ENCODE data around the gene RCBTB1.
"Not testable (repeated sequence)": the region's sequence is repeated elsewhere in the genome, so short reads cannot be mapped to it uniquely, and the experiment has no call there.

Gene RCBTB1

GRCh38 chr13:49604570-49604969 is 19.2 kb upstream of the RCBTB1 start:
- DNase-seq (ENCODE audit: low read depth in 2 of 2): no peak

DNA sequence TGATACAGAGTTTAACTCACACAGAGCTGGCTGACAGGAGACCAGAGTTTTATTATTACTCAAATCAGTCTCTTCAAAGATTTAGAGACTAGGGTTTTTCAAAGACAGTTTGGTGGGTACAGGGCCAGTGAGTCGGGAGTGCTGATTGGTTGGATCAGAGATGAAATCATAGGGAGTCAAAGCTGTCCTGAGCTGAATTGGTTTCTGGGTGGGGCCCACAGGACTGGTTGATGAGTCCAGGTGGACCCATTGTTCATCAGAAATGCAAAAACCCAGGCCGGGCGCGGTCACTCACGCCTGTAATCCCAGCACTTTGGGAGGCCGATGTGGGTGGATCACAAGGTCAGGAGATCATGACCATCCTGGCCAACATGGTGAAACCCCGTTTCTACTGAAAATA is 17.3 kb upstream of the RCBTB1 start:
- DNase-seq (ENCODE audit: low read depth in 2 of 2): not testable (repeated sequence)

- no peak for DNase-seq (ENCODE audit: low read depth in 2 of 2)
Observed at GRCh38 chr13:49602005-49602404, 16.6 kb upstream of the RCBTB1 start.

DNA sequence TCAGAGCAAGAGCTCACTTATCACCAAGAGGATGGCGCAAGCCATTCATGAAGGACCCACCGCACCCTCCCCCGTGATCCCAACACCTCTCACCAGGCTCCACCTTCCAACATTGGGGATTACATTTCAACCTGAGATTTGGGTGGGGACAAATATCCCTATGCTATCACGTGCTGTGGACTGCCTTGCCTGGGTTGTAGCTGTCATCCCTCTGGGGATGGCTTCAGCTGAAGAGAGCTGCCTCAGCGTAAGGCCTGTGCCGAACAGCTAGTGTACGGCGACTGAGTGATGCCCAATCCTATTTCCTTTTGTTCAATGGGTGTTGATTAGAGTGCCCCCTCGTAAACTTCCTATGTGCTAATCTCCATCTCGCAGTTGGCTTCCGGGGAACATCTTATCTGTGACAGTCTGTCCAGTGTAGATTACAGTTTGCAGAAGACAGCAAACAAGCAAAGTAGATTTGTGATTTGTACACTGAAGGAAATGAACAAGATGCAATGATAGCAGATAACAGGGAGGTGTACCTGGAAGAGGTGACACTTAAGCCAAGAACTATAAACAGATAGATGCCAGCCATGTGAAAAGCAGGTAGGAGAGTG is 11.8 kb upstream of the RCBTB1 start:
- DNase-seq (ENCODE audit: low read depth in 2 of 2): no peak

GRCh38 chr13:49596221-49596620 is 10.9 kb upstream of the RCBTB1 start:
- no peak for DNase-seq (ENCODE audit: low read depth in 2 of 2)

DNA sequence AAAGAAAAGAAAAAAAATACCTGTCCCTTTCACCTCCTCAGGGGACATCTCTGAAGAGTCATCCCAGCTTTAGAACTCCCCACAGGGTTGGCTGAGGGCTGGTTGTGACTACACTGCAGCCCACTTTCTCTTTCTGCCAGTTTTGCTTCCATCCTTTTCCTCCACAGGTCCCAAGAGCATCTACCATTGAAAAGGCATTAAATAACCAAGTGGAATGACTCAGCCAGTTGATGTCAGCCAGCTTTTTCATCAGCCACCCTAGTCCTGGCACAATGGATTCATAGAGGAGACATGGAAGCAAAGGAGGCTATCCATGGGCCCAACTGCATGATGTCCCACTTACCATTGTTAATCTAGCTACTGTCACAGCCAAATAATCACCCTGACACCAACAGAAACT is 9.2 kb upstream of the RCBTB1 start:
- no peak for DNase-seq (ENCODE audit: low read depth in 2 of 2)

DNA sequence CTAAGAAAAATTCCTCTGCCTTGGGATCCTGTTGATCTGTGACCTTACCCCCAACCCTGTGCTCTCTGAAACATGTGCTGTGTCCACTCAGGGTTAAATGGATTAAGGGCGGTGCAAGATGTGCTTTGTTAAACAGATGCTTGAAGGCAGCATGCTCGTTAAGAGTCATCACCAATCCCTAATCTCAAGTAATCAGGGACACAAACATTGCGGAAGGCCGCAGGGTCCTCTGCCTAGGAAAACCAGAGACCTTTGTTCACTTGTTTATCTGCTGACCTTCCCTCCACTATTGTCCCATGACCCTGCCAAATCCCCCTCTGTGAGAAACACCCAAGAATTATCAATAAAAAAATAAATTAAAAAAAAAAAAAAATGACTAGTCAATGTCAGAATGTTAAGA is 8.5 kb upstream of the RCBTB1 start:
- DNase-seq (ENCODE audit: low read depth in 2 of 2): not testable (repeated sequence)

GRCh38 chr13:49590714-49591113 is 5.4 kb upstream of the RCBTB1 start:
- DNase-seq (ENCODE audit: low read depth in 2 of 2): not testable (repeated sequence)

- DNase-seq (ENCODE audit: low read depth in 2 of 2): no peak
Observed at GRCh38 chr13:49587311-49587847, 2.0 kb upstream of the RCBTB1 start.

- no peak for DNase-seq (ENCODE audit: low read depth in 2 of 2)
Observed at GRCh38 chr13:49586717-49587116, 1.4 kb upstream of the RCBTB1 start.

DNA sequence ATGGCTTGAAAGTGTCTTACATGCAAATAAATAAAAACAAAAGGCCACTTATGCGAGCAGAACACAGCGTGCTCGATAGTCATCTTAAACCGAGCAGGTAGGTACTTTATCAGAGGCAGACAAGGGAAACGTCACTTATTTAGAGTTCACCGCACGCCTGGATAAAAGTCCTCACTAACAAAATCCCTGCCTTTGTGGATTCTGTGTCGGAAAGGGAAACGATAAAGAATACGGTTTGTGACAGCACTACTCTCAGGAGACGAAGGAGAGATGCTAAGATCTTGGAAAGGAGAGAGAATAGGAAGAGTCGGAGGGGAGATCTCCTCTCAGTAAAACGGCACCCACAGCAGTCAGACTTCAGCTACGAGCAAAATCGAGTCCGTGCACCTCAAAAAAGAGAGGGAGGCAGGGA is 581 bp downstream of the RCBTB1 start:
- no peak for DNase-seq (ENCODE audit: low read depth in 2 of 2)

DNA sequence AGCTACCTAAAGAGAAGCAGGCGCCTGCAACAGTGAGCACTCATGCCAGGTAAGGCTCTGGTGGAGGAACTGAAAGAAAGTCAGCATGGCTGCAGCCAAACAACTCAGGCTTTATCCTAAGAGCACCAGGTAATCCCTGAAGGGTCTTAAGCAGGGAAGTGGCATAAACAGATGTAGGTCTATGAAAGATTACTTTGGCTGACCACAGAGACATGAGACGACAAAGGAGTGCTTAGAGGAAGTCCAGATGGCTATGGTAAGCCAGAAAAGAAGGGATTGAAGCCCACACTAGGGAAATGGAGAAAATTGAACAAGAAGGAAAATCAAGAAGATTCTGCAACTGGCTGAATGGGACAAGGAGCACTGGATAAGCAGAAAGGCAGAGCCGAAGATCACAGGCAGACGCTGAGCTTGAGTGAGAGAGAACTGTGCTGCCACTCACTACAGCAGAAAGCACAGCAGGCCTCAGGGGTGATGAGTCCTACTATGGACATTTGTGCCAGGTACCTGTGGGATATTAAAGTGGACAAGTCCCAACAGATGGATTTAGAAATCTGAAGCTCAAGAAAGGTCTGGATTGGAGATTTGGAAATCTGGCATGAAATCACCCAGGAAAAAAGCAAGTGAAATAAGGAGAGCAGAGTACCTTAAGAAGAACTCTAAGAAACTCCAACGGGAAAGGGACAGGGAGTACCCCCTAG is 4.2 kb downstream of the RCBTB1 start:
- no peak for DNase-seq (ENCODE audit: low read depth in 2 of 2)

GRCh38 chr13:49579501-49579900 is 5.9 kb downstream of the RCBTB1 start:
- DNase-seq (ENCODE audit: low read depth in 2 of 2): no peak

DNA sequence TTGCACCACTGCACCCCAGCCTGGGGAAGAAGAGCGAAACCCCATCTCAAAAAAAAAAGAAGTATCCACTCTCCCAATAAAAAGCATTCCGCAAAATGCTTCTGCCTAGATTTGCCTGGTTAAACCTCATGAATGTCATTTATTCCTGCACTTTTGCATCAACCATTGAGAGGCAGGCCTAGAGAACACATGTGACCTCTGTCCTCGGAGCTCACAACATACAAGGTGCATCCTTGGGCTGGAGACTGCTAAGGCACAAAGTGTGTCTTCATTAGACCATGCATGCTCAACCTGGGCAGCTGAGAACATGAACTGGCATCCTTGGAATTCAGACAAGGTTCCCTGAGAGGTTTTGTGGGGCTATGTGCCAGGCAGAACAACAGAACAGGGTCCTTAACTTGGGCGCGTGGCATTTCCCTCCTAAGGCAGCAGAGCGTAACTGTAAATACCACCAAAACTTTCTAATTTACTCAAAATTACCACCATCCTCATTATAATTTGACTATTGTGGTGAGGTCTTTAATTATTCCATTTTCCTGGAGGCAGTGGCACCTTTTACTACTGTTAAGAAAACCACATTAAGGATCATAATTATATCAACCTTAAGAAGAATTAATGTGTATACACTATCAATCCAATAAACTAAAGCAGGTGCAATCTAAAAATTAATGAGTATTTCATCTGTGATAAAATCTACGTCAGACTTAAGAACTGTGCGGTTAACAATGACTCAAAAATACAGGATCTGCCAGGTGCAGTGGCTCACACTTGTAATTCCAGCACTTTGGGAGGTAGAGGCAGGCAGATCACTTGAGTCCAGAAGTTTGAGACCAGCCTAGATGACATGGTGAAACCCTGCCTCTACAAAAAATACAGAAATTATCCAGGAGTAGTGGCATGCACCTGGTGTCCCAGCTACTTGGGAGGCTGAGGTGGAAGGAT is 13.8 kb downstream of the RCBTB1 start:
- DNase-seq (ENCODE audit: low read depth in 2 of 2): no peak

GRCh38 chr13:49569993-49570689 is 15.2 kb downstream of the RCBTB1 start:
- DNase-seq (ENCODE audit: low read depth in 2 of 2): no peak

- DNase-seq (ENCODE audit: low read depth in 2 of 2): no peak
Observed at GRCh38 chr13:49567491-49567890, 17.9 kb downstream of the RCBTB1 start.

GRCh38 chr13:49566461-49566860 is 18.9 kb downstream of the RCBTB1 start:
- DNase-seq (ENCODE audit: low read depth in 2 of 2): no peak

- not testable (repeated sequence) for DNase-seq (ENCODE audit: low read depth in 2 of 2)
Observed at GRCh38 chr13:49565461-49565860, 19.9 kb downstream of the RCBTB1 start.

DNA sequence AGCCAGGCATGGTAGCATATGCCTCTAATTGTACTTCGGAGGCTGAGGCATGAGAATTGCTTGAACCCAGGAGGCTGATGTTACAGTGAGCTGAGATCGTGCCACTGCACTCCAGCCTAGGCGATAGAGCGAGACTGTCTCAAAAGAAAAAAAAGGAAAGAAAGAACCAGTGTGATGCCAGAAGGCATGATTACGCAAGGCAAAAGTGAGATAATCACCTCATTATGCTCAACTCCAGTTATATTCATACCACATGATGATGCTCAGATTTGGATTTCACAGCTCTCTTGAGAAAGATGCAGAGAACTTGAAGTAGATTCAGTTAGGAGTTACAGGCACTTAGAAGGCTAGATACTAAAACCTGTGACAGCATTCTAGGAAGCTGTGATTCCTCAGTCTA is 21.8 kb downstream of the RCBTB1 start:
- no peak for DNase-seq (ENCODE audit: low read depth in 2 of 2)

DNA sequence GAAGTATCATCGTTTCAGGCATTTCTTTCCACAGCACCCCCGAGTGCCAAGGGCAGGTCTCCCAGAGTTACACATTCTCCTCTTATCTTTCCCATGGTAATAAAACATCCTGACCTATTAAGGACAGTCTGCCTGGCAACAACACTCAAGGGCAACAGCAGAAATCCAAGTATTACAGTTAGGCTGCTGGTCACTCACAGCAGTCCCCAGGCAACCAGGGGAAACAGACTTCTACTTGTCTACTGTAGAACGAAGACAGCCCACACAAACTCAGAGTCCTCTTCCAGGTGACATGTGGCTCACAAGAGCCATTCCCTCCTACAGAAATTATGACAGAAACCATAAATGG is 24.3 kb downstream of the RCBTB1 start:
- no peak for DNase-seq (ENCODE audit: low read depth in 2 of 2)

DNA sequence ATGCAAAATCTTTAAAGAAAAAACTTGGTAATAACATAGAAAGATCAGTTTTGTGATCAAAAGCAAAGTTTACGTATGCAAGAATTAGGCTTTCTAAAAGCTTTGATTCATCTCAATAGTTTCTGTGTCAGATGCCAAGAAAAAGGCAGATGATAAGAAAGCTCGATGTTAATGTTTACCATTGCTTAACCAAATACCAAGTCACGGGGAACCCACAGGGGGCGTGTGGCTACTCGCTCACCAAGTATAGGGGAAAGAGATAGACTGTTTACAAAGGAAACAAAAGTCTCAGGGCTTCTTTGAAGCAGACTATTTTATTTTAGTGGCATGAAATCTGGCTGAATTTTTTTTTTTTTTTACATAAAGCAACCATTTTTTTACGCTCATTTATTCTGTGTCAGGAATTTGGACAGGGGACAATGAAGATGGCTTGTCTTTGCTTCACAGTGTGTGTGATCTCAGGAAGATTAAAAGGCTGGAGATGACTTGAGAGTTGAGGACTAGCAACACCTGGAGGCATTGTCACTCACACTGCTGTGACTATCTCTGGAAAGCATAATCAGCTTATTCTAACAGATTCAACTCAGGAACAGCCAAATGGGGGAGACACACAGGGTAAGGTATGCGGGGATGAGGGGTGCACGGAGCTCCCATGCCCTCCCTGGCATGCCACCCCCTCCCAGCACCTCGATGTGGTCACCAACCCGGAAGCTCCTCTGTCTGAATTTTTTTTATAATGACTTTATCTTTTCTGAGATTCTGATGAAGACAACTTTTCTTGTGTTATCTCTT is 24.9 kb downstream of the RCBTB1 start:
- no peak for DNase-seq (ENCODE audit: low read depth in 2 of 2)
